VCaP (cell line): Measurements from ENCODE around the gene LCK.
A peak's percentile ranks its signal among the peaks of the same experiment; 100 is the strongest.

Experiments
- H3K27ac ChIP-seq: fragments of 450-650 bp; 2 replicates; pipeline ENCODE4 v1.5.1; 2017
- CTCF ChIP-seq: fragments of 450-650 bp; conservative IDR thresholded peaks from 2 replicates; pipeline ENCODE4 v1.5.1; 2017; ENCODE audit warnings: mild to moderate bottlenecking, moderate library complexity

LCK gene

GRCh38 chr1:32241001-32241763 lies 9.9 kb upstream of the LCK start:
- TF ChIP-seq CTCF = no peak
- peak overlapping the region; percentile 84 for H3K27ac ChIP-seq

- no peak for TF ChIP-seq CTCF
- H3K27ac ChIP-seq = peak overlapping the region; percentile 84
Observed at GRCh38 chr1:32242341-32242851, 8.7 kb upstream of the LCK start.

GRCh38 chr1:32246888-32247273 lies 4.2 kb upstream of the LCK start, which contains the start of gene FAM167B:
Gene FAM167B, plus strand, starts transcription at chr1:32247222. Its CDS starts 200 bp downstream, at chr1:32247422.
- H3K27ac ChIP-seq = no peak within 1 kb of the TSS

GRCh38 chr1:32247452-32247851 lies 3.6 kb upstream of the LCK start:
- H3K27ac ChIP-seq = no peak overlapping the region
- no peak for TF ChIP-seq CTCF

More at GRCh38 chr1:32246888-32247273, 4.2 kb upstream of the LCK start, which contains the start of gene FAM167B:
- TF ChIP-seq CTCF = no peak

- no peak overlapping the region for H3K27ac ChIP-seq
- TF ChIP-seq CTCF = peak; percentile 23; the same call in 1 of the 2 replicates
Observed at GRCh38 chr1:32247983-32248889, 2.8 kb upstream of the LCK start.

- TF ChIP-seq CTCF = no peak
- H3K27ac ChIP-seq = no peak overlapping the region
Observed at GRCh38 chr1:32249831-32250525, 1.1 kb upstream of the LCK start.
